ENCODE data around the gene TCP11. TPM values are rescaled to one million over a fixed set of nuclear protein-coding genes. Genes with fewer than 3 reads are reported as not detected.

Gene TCP11
- total RNA-seq, 2 donors from 2014 or later: not detected

DNA sequence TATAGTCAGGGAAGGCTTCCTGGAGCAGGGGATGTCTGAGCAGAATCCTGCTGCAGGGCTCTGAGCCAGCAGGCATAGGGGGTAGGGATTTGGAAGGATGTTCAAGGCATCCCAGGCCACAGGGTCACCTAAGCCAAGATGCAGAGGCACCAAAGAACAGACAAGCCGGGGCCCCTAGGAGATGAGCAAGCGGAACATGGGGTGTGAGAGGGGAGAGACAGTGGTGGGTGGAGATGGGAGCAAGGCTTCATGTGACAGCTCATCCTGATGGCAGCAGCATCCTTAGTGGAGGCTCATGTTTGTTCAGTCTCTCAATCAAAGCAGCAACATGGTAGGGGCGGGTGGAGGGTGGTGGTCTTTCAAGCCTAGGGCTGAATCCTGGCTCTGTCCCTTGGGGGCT is 29.8 kb upstream of the TCP11 start:
- TF ChIP-seq, protein P1, sequence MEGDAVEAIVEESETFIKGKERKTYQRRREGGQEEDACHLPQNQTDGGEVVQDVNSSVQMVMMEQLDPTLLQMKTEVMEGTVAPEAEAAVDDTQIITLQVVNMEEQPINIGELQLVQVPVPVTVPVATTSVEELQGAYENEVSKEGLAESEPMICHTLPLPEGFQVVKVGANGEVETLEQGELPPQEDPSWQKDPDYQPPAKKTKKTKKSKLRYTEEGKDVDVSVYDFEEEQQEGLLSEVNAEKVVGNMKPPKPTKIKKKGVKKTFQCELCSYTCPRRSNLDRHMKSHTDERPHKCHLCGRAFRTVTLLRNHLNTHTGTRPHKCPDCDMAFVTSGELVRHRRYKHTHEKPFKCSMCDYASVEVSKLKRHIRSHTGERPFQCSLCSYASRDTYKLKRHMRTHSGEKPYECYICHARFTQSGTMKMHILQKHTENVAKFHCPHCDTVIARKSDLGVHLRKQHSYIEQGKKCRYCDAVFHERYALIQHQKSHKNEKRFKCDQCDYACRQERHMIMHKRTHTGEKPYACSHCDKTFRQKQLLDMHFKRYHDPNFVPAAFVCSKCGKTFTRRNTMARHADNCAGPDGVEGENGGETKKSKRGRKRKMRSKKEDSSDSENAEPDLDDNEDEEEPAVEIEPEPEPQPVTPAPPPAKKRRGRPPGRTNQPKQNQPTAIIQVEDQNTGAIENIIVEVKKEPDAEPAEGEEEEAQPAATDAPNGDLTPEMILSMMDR (IDR thresholded peaks at IDR 0.05): no peak
- H3K36me3 ChIP-seq: no peaks in the 10 kb centered on the region
- no peak for DNase-seq (ENCODE audit: low spot score)
- no peak overlapping the region for H3K27ac ChIP-seq
- no peak overlapping the region for H3K4me3 ChIP-seq
- H3K27me3 ChIP-seq: no peaks in the 10 kb centered on the region
- no peaks in the 10 kb centered on the region for H3K9me3 ChIP-seq
- no peaks in the 10 kb centered on the region for H3K4me1 ChIP-seq

DNA sequence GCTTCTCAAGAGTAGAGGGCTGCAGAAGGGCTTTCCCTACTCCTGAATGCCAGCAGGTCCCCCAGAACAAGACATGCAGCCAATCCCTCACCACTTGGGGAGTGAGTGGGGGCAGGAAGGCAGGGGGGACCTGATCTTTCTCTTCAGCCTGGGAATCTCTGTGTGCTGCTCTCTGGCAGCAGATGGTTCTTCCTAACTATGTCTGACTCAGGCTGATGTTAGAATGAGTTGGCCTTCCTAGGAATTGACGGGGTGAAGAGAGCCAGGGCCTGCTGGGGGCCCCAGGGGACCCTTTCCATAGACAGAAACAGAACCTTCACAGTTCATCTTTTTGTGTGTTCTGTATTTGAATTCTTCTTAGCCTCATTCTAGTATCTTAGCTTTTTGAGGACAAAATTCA is 29.0 kb upstream of the TCP11 start:
- no peak for DNase-seq (ENCODE audit: low spot score)
- no peak overlapping the region for H3K27ac ChIP-seq
- no peak overlapping the region for H3K4me3 ChIP-seq
- no peaks in the 10 kb centered on the region for H3K4me1 ChIP-seq
- H3K36me3 ChIP-seq: no peaks in the 10 kb centered on the region
- TF ChIP-seq, protein P1 (IDR thresholded peaks at IDR 0.05): no peak
- H3K9me3 ChIP-seq: no peaks in the 10 kb centered on the region
- no peaks in the 10 kb centered on the region for H3K27me3 ChIP-seq

DNA sequence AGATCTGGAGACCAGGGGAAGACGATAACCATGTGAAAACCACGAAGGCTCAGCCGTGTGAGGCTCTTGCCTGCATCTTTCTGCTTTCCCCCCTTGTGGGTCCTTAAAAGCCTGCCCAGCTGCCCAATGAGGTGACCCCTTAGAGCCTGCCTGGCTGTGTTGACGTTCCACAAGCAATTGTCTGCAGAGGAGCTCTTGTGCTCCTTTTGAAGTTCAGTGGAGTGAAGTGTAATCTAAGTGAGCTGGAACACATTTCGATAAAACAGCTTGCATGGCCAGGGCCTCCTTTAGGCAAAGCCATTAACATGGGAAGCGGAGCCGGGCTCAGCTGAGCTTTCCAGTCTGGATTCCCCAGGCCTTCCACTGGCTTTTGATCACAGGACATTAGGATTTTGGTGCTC is 27.3 kb upstream of the TCP11 start:
- no peak overlapping the region for H3K4me3 ChIP-seq
- TF ChIP-seq, protein P1 (IDR thresholded peaks at IDR 0.05): no peak

DNA sequence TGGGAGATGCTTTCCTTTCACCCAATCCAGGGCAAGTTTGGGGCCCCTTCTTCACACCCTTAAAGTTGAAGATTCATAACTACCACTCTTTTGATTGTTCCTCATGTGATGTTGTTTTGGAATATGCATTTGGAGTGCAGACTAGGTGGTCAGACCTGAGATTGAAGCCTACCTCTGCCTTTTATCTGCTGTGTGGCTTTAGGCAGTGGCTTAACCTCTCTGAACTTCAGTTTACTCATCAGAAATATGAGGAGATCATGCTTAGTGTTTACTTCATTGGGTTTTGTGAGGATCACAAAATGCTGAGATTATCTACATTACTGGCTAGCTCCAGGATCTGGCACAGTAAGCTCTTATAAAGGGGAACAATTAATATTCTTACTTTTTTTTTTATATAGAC is 26.4 kb upstream of the TCP11 start:
- Histone ChIP-seq H3K27me3 (no peaks in the 10 kb centered on the region), H3K4me1 (peaks cover 0 to 3% of the 10 kb centered on the region in 2 donors), H3K27ac (no peak overlapping the region), H3K4me3 (no peak overlapping the region), H3K36me3 (no peaks in the 10 kb centered on the region), H3K9me3 (no peaks in the 10 kb centered on the region)
- DNase-seq (ENCODE audit: low spot score): no peak
- TF ChIP-seq, protein P1 (IDR thresholded peaks at IDR 0.05): no peak

More for the DNA sequence above, 27.3 kb upstream of the TCP11 start:
- Histone ChIP-seq H3K9me3 (no peaks in the 10 kb centered on the region), H3K27me3 (no peaks in the 10 kb centered on the region), H3K4me1 (no peaks in the 10 kb centered on the region), H3K27ac (no peak overlapping the region), H3K36me3 (no peaks in the 10 kb centered on the region)
- DNase-seq (ENCODE audit: low spot score): no peak

DNA sequence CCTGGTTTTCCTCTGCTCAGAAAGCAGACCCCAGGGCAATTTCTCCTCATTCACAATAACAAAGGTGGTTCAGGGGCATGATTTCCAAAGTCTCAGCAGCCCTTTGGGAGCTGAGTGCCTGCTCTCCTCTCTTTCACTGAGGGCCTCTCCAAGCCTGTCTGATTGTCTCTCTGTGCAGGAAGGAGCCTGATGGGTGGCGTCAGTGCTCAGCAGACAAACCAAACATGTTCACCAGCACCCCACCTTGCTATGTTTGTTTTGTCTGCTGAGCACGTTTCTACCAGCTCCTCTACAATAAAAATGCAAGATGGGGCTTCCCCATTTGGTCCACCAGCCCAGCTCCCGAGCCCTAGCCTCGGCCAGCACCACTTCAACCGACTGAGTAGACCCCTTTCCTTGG is 25.4 kb upstream of the TCP11 start:
- Histone ChIP-seq H3K9me3 (no peaks in the 10 kb centered on the region), H3K27ac (no peak overlapping the region), H3K36me3 (no peaks in the 10 kb centered on the region), H3K4me1 (peaks cover 0 to 11% of the 10 kb centered on the region in 2 donors), H3K27me3 (no peaks in the 10 kb centered on the region), H3K4me3 (no peak overlapping the region)
- no peak for DNase-seq (ENCODE audit: low spot score)
- TF ChIP-seq, protein P1 (IDR thresholded peaks at IDR 0.05): no peak

DNA sequence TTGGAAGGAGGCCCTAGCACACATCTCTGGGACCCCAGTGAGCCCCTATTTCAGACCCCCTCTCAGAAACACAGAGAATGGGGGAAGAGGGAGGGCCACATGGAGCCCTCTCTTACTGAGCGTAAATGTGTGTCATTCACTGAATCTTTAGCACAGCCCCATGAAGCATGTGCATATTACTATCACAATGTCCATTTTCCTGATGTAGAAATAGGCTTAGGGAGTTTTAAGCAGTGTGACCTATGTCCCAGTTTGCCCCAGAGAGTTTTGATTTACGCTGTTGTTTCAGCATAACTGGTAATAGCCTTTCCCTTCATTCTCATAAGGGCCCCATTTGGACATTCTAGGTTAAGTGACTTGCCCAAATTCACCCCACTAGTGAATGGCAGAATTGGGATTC is 25.0 kb upstream of the TCP11 start:
- TF ChIP-seq, protein P1 (IDR thresholded peaks at IDR 0.05): no peak
- Histone ChIP-seq H3K9me3 (no peaks in the 10 kb centered on the region), H3K36me3 (no peaks in the 10 kb centered on the region), H3K4me1 (peaks cover 0 to 11% of the 10 kb centered on the region in 2 donors), H3K27ac (no peak overlapping the region), H3K27me3 (no peaks in the 10 kb centered on the region), H3K4me3 (no peak overlapping the region)
- DNase-seq (ENCODE audit: low spot score): no peak

Data from right atrium auricular region (tissue), 2 donors.